Mesodermal cell (in vitro differentiated cells): ENCODE measurements around the gene PBRM1.

Source experiments
- H3K27ac ChIP-seq: 2 replicates; pipeline ENCODE4 v1.7.0; 2013; ENCODE audit warnings: mild to moderate bottlenecking, low read depth, low read length, moderate library complexity; ENCODE audit not compliant: severe bottlenecking
- H3K36me3 ChIP-seq: 2 replicates; pipeline ENCODE4 v1.7.1; 2013; ENCODE audit warnings: mild to moderate bottlenecking, low read length, moderate library complexity; ENCODE audit not compliant: control insufficient read depth, insufficient read depth
- H3K4me1 ChIP-seq: one replicate; pipeline ENCODE4 v1.7.1; 2013; ENCODE audit warnings: mild to moderate bottlenecking, low read length; ENCODE audit not compliant: insufficient read depth, control insufficient read depth, poor library complexity, severe bottlenecking
- H3K4me3 ChIP-seq: 2 replicates; pipeline ENCODE4 v1.7.0; 2013; ENCODE audit warnings: low read length, control low read depth, mild to moderate bottlenecking; ENCODE audit not compliant: insufficient read depth, poor library complexity, severe bottlenecking; ENCODE audit errors: extremely low read depth
- H3K9me3 ChIP-seq: 2 replicates; pipeline ENCODE4 v1.7.1; 2013; ENCODE audit warnings: mild to moderate bottlenecking, low read length, moderate library complexity; ENCODE audit not compliant: control insufficient read depth
- WGBS, 2 experiments: methylation state at CpG; one replicate each; pipeline ENCODE4 v1.1.5; 2013; ENCODE audit warnings: missing lambda C conversion rate in 2 of 2; ENCODE audit not compliant: insufficient coverage in 2 of 2; 5-methylcytosine and 5-hydroxymethylcytosine counted together

PBRM1 gene

GRCh38 chr3:52515192-52515591 is 170.5 kb downstream of the PBRM1 start:
- no peak overlapping the region for H3K4me3 ChIP-seq
- H3K9me3 ChIP-seq = no peaks in the 10 kb centered on the region
- WGBS, 2 experiments = 78 to 80% methylated on average over 6 of the region's 6 CpGs
- no peak overlapping the region for H3K27ac ChIP-seq
- no peaks in the 10 kb centered on the region for H3K36me3 ChIP-seq
- H3K4me1 ChIP-seq = no peaks in the 10 kb centered on the region

DNA sequence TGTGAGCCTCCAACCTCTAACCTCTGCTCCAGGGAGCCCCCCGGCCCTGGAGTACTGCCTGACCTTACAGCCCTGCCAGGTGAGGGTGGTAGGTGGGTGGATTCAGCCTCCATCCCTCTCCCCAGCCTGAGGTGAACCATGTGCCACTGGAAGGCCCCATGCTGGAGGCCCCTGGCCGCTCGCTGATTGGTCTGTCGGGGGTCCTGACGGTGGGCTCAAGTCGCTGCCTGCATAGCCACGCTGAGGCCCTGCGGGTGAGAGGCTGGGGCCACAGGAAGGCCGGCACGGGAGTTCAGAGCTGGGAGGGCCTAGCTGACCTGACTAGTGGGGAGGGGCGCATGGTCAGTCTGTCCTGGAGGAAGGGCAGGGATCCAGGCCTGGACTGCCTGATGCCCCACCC is 171.1 kb downstream of the PBRM1 start:
- WGBS, 2 experiments = 83 to 86% methylated on average over 5 to 10 of the region's 11 CpGs
- no peaks in the 10 kb centered on the region for H3K4me1 ChIP-seq
- no peak overlapping the region for H3K27ac ChIP-seq
- H3K36me3 ChIP-seq = no peaks in the 10 kb centered on the region
- no peaks in the 10 kb centered on the region for H3K9me3 ChIP-seq
- no peak overlapping the region for H3K4me3 ChIP-seq

GRCh38 chr3:52513281-52513680 is 172.4 kb downstream of the PBRM1 start:
- no peaks in the 10 kb centered on the region for H3K4me1 ChIP-seq
- no peaks in the 10 kb centered on the region for H3K9me3 ChIP-seq
- H3K4me3 ChIP-seq = no peak overlapping the region
- no peaks in the 10 kb centered on the region for H3K36me3 ChIP-seq
- no peak overlapping the region for H3K27ac ChIP-seq
- WGBS, 2 experiments = 84 to 92% methylated on average over 6 to 7 of the region's 7 CpGs

DNA sequence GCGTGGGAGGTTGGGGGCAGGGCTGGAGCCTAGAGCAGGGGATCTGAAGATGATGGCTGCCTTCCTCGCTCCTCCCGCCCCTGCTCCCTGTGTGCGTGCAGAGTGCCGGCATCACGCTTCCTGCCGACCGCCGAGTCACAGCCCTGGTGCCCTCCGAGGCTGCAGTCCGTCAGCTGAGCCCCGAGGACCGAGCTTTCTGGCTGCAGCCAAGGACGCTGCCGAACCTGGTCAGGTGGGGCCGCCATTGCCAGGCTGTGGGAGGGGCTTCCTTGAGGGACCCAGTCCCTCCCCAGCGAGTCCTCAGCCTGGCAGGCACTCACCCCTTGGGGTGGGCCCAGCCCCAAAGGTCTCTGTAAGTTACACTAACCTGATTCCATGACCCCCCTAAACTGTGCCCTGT is 173.0 kb downstream of the PBRM1 start:
- Histone ChIP-seq H3K4me3 (no peak overlapping the region), H3K9me3 (no peaks in the 10 kb centered on the region), H3K27ac (no peak overlapping the region), H3K4me1 (no peaks in the 10 kb centered on the region), H3K36me3 (no peaks in the 10 kb centered on the region)
- 85% methylated on average over 16 to 17 of the region's 17 CpGs for WGBS, 2 experiments

DNA sequence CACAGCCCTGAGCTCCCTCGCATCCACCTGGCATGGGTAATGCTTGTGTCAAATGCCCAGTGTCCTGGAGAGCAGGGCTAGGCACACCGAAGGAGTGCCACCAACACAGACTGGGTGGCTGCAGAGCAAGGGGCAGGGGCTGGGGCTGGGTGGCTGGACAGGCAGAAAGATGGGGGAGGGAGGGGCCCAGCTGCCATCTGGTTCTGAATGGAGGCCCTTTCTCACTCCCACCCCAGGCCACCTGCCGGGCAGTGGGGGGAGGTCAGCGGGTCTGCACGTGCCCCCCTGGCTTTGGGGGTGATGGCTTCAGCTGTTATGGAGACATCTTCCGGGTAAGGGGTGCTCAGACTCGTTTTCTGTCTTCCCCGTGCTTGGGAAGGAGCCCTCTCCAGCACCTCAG is 173.6 kb downstream of the PBRM1 start:
- H3K4me3 ChIP-seq = no peak overlapping the region
- no peaks in the 10 kb centered on the region for H3K36me3 ChIP-seq
- no peaks in the 10 kb centered on the region for H3K4me1 ChIP-seq
- no peaks in the 10 kb centered on the region for H3K9me3 ChIP-seq
- H3K27ac ChIP-seq = no peak overlapping the region
- 61 to 76% methylated on average over 7 of the region's 8 CpGs for WGBS, 2 experiments

- Histone ChIP-seq H3K36me3 (no peaks in the 10 kb centered on the region), H3K4me3 (no peak overlapping the region), H3K9me3 (no peaks in the 10 kb centered on the region), H3K4me1 (no peaks in the 10 kb centered on the region), H3K27ac (no peak overlapping the region)
- WGBS, 2 experiments = 83 to 88% methylated on average over 7 of the region's 7 CpGs
Measured at GRCh38 chr3:52511509-52511908, 174.2 kb downstream of the PBRM1 start.

DNA sequence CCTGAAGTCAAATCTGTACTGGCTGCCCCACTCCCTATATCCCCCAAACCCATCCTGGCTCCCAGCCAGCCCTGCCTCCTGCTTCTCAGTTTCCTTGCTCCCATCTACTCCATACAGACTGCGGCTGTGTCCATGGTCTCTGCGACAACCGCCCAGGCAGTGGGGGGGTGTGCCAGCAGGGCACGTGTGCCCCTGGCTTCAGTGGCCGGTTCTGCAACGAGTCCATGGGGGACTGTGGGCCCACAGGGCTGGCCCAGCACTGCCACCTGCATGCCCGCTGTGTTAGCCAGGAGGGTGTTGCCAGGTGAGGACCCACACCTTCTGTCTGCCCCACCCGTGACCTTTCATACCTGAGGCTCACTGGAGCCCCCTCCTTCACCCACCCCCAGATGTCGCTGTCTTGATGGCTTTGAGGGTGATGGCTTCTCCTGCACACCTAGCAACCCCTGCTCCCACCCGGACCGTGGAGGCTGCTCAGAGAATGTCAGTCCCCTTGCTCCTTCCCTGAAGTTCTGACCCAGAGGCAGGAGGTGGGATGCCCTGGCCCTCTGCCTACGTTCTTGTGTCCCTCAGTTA is 175.9 kb downstream of the PBRM1 start:
- Histone ChIP-seq H3K27ac (no peak overlapping the region), H3K4me1 (no peaks in the 10 kb centered on the region), H3K36me3 (no peaks in the 10 kb centered on the region), H3K9me3 (no peaks in the 10 kb centered on the region), H3K4me3 (no peak overlapping the region)
- WGBS, 2 experiments = 86 to 87% methylated on average over 9 to 11 of the region's 12 CpGs

GRCh38 chr3:52507359-52507758 is 178.4 kb downstream of the PBRM1 start:
- H3K36me3 ChIP-seq = no peaks in the 10 kb centered on the region
- H3K27ac ChIP-seq = no peak overlapping the region
- 71 to 87% methylated on average over 4 of the region's 5 CpGs for WGBS, 2 experiments
- H3K9me3 ChIP-seq = no peaks in the 10 kb centered on the region
- H3K4me3 ChIP-seq = no peak overlapping the region
- H3K4me1 ChIP-seq = no peaks in the 10 kb centered on the region

GRCh38 chr3:52506266-52506966 is 179.3 kb downstream of the PBRM1 start:
- Histone ChIP-seq H3K9me3 (no peaks in the 10 kb centered on the region), H3K4me3 (no peak overlapping the region), H3K27ac (no peak overlapping the region), H3K36me3 (no peaks in the 10 kb centered on the region), H3K4me1 (no peaks in the 10 kb centered on the region)
- WGBS, 2 experiments = 91 to 93% methylated on average over 19 to 27 of the region's 27 CpGs

- H3K4me3 ChIP-seq = no peak overlapping the region
- no peaks in the 10 kb centered on the region for H3K9me3 ChIP-seq
- H3K4me1 ChIP-seq = no peaks in the 10 kb centered on the region
- WGBS, 2 experiments = 85 to 92% methylated on average over 9 to 10 of the region's 10 CpGs
- H3K36me3 ChIP-seq = no peaks in the 10 kb centered on the region
- H3K27ac ChIP-seq = no peak overlapping the region
Measured at GRCh38 chr3:52504977-52505376, 180.7 kb downstream of the PBRM1 start.

- Histone ChIP-seq H3K4me3 (no peak overlapping the region), H3K9me3 (no peaks in the 10 kb centered on the region), H3K27ac (no peak overlapping the region), H3K36me3 (no peaks in the 10 kb centered on the region), H3K4me1 (no peaks in the 10 kb centered on the region)
- WGBS, 2 experiments = 79 to 81% methylated on average over 11 to 17 of the region's 23 CpGs
Measured at GRCh38 chr3:52503788-52504424, 181.8 kb downstream of the PBRM1 start.
